KBM-7 (cell line): ENCODE measurements around the gene SBF2.
A peak's percentile ranks its signal among the peaks of the same experiment; 100 is the strongest.

Experiments used
- DNase-seq: peaks from one replicate; pipeline ENCODE4 v3.0.0-alpha.2; 2015
- in situ Hi-C: fragments of 300-500 bp; cut with MboI; formaldehyde crosslinking; loops from 2 replicates; pipeline ENCODE4 v1.14.3; 2020; ENCODE audit warnings: low sequenced_read_pairs, low pct_unique_long_range_greater_than_20kb, mixed read lengths

SBF2 gene

DNA sequence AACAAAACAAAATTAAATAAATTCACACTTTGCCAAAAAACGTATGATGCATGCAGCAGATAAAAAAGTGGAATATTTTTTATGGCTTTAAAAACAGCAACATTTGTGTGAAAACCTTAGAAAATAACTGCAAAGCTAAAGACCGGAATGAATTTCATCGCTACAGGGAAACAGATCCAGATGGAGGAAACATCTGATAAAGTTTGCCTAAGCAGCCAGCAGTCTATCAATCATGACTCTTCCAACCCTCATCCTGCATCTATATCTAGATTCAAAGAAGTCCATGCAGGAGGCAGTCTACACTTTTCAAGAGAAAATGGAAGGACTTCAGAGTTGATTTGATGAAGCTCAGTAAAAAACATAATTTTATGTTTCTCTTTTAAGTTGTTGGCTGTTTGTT lies 503.3 kb downstream of the SBF2 start:
- in situ Hi-C loops, result no loop called here
- DNase-seq, result no peak

DNA sequence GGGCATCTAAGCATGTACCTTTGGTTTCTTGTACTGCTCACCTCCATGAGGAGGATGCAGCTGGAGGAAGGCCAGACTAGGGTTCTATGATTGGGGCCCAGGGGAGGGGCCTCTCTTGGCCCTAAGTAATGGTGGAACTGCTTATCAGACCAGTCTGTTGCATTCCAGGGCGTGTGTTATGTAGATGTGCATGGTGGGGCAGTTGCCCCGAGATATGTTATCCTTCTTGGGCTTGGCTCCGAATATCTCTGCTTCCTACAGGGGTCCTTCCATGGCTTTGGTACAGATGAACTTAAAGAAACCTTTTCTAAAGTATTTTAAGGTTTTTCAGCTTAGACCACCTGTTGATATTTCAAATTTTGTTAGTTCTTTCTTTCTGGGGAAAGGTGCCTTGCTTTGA lies 504.1 kb downstream of the SBF2 start:
- DNase-seq, result no peak
- in situ Hi-C loops, result no loop called here

DNA sequence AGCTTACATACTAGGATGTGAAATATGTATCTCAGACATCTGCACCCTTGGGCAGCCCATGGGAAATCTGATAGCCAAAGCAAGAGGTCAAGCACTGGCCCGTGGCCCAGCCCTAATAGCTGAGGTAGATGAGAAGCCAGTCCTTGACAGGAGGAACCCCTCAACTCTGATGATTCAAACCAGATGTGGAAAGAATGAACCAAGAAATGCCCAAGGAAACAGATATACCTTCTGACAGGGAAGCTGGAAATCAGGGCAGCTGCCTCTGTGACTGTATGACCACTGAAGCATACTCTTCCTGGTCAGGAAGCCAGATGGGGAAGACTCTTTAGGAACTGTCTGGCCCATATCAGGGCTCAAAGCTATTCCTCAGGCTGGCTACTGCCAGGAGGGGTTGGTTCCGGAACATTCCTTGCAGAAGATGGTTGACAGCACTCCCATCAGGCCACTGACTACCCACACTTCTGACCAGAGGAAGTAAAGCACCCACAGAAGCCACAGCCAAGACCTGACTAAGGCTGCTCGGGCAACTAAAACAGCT lies 506.0 kb downstream of the SBF2 start:
- in situ Hi-C loops, result no loop called here
- DNase-seq, result peak; percentile 92

DNA sequence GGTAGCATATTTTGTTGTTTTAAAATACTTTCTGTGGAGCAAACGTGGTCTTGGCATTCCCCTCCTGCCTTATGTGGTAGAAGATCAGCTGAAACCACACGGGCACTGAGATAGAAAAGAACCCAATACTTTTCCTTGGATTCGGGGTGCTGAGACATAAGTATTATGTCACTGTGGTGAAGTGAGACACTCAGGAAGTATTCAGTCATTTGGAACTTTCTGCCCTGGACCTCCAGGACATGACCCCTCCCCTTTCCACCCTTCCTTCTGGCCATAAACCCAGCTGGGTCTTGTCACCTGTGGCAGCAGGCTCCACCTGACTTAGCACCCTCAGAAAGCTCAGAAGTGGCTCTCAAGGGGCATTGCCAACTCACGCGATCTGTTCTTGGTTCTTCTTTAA lies 506.8 kb downstream of the SBF2 start:
- no peak for DNase-seq
- in situ Hi-C loops, result no loop called here

DNA sequence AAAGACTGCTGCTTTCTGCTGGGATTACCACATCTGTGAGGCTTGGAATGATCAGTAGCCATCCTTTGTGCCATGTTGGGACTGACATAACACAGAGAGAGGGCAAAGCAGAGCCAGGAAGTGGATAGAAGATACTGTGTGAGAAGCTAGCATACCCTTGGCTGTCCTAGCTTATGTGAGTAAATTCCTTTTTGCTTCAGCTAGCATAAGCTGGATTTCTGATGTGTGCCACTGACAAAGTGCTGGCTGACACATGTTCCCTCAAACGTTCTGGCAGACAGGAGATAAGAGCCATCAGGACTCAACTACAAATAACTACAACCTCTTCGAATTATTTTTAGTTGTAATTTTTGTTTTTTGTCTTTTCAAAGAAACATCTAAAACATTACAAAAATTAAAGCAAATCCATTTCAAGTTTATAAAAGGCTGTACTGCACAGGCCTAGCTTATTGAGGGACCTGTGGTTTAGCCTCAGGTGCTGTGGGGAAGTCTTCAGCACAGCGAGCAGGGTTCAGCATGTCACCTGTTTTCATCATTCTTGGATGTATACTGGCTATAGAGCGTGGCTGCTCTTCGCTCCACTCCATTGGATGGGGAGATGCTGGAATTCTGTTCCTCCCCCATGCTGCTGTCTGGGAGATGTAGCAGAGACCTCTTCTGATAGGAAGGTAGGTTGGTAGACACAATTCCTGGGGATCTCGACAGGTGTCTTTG lies 509.3 kb downstream of the SBF2 start:
- no peak for DNase-seq
- in situ Hi-C loops, result no loop called here

DNA sequence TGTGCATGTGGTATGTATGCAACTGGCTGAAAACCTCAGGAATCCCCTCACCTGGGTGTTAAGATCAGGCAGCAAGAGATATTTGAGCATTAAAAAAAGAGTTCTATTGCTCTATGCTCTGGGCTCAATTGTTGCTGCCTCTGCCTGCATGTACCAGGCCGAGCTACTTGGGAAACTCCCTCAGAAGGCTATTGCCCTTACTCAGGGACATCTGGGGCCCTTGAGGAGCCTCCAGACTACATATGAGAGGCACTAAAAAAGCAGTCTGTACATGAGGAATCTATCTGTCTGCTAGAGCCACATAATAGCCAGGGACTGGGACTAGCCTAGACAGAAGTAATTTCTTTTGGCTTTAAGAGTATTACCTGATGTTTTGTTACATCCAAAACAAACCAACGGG lies 510.0 kb downstream of the SBF2 start:
- no peak for DNase-seq
- in situ Hi-C loops, result no loop called here

DNA sequence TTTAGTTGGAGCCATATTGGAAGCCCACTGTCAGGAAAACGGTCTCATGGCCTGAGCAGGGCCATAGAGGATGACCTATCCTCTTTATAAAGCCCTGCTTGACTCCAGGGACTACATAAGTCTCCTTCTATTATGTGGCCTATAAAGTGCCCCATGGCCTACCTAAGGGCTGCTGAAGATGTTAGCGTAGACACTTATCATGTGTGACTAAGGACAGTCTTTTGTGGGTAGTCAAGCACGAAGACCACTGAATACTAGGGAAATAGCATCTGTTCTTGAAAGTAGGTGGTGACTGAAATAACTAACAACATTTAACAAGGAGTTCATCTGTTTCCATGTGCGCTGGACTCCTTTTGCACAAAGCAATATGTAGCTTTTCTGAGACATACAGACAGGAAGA lies 513.1 kb downstream of the SBF2 start:
- in situ Hi-C loops, result no loop called here
- DNase-seq, result no peak

DNA sequence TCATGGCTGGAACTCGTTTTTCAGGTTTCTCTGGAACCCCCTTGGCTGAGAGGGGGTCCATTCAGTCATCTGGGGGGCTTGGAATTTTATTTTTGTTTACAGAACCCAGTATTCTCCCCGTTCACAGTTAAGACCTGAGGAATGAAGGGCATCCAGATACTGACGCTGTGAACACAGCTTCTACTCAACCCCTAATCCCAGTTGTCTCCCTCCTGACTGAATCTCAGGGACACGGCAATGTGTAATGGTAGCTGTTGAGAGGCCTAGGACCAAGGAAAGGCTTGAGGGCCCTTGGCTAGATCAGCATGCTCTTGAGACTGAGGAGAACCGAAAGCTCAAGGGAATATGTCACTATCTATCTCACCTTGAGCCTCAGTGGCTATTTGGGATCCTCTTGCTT lies 516.5 kb downstream of the SBF2 start:
- DNase-seq, result no peak
- in situ Hi-C loops, result no loop called here

DNA sequence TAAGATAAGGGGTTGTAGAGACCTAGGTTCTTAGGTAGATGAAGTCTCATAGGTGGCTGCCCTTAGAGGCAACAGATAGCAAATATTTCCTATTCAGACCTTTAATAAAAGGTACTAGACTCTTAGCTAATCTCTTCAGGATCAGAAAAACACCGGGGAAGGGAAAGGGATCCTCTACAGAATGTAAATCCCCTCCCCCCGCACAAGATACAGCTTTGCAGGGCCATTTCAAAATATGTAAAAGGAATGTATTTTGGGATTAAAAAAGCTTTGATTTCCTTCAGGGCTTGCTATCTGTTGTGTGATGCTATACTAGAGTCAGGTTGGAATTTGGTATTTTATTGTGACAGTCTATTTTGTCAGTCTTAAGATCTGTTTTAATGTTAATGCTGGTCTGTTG lies 517.0 kb downstream of the SBF2 start:
- DNase-seq, result no peak
- in situ Hi-C loops, result no loop called here

DNA sequence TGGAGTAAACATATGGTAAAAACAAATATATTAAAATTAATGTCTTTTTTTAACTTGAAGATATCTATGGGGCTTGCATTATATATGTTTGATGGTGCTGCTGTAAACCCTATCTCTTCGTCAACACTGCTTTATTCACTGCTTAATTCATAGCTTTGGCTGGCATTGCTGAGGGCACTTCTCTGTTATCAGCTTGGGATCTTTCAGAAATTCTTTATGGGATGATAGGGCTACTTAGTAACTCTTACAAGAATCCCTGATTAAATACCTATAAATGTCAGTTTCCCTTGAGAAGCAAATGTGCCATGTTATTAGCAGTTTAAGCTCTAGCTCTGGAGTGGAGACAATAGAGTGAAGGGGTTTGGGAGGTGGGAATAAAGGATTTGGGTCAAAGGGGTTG lies 517.8 kb downstream of the SBF2 start:
- in situ Hi-C loops, result no loop called here
- DNase-seq, result no peak

DNA sequence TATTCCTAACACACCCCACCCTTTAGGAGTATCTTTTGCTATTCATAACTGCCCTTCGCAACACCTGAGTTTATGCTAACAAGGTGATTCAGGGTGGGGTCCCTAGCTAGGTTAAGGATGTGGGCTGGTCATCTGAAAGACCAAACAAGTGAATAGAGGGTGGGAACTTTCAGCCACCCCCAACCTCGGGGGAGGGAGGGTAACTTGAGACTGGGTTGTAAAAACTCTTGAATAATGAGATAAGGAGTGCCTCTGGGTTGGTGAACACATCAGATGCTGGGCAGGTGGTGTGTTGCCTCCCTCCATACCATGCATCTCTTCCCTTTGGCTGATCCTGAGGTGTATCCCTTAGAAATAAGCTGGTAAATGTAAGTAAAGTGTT lies 518.6 kb downstream of the SBF2 start:
- DNase-seq, result no peak
- in situ Hi-C loops, result no loop called here

DNA sequence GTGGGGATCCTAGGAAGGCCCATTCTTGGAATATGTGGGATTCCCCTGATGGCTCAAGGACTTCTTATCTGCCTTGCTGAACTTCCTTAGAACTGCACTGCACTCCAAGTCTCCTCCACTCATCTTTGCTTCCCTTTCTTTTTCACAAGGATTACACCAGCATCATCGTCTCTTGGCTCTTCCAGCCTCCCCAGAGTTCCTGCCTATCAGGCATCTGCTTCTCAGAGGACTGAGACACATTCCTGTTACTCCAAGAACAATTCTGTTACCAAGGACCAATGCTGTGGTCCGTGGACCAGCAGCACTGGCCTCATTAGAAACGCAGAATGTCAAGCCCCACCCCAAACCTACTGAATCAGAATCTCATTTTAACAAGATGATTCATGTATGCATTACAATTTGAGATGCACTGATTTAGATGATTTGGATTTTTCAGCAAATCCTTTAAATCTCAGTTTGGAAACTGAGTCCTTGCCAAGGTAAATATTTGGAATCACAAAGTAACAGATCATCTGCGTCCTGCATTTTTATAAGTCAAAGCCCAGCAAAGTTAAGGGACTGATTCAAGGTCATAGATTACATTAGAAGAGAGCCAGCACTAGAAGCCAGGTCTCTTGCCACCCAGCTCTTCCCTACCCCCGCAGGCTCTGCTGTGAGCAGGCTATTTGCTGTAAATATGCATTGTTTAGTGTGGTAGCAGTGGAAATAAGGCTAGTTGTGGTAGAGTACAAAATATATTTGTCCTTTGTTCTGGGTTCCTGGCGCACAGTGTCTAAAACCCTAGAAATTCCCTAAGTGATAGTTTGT lies 519.2 kb downstream of the SBF2 start:
- in situ Hi-C loops, result loop anchor here (25.0 kb wide), 2 partner anchors 188 to 538 kb away; partner anchors contain the start of gene ADM
- DNase-seq, result no peak

DNA sequence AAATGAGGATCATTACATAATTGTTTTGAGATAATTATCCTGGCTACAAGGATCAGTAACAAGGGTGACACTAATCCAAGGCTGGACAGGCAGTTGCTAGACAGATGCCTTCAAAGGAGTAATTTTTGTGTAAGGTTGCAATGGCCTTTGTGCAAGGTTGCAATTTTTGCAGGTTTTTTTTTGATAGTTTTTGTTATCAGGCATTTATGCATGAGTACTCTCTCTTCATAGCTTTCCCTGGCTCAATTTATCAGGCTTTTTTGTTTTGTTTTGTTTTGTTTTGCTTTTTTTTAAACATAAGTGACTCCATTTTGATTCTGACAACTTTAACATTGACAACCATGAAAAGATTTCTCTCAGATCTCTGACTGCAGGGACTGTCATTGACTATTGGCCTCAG lies 519.9 kb downstream of the SBF2 start:
- in situ Hi-C loops, result loop anchor here (25.0 kb wide), 2 partner anchors 188 to 538 kb away; partner anchors contain the start of gene ADM
- DNase-seq, result no peak

DNA sequence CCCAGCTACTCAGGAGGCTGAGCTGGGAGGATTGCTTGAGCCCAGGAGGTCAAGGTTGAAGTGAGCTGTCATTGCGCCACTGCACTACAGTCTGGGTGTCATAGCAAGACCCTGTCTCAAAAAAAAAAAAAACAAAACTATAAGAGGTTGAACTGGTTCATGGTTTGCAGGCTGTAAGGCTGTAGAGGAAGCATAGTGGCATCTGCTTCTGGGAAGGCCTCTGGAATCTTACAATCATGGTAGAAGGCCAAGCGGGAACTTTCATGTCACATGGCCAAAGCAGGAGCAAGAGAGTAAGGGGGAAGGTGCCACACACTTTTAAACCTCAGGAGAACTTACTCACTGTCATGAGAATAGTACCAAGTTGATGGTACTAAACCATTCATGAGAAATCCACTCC lies 520.5 kb downstream of the SBF2 start:
- DNase-seq, result no peak
- in situ Hi-C loops, result loop anchor here (25.0 kb wide), 2 partner anchors 189 to 539 kb away; partner anchors contain the start of gene ADM

DNA sequence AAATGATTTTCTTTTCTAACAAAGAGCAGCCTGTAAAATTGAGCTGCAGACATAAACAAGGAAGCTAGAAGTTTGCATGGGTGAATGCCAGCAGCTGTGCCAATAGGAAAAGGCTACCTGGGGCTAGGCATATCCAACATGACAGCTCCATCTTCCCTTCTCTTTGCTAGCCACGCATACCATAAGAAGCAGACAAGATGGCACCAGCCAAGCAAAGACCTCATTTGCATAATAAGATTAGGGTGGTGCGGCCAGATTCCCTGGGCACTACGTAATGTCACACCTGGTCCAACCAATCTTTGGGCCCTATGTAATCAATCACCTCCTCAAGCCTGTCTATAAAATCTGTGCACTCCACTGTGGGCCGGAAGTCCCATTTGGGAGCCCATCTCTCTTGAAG lies 521.8 kb downstream of the SBF2 start:
- in situ Hi-C loops, result loop anchor here (25.0 kb wide), 2 partner anchors 190 to 540 kb away; partner anchors contain the start of gene ADM
- no peak for DNase-seq

DNA sequence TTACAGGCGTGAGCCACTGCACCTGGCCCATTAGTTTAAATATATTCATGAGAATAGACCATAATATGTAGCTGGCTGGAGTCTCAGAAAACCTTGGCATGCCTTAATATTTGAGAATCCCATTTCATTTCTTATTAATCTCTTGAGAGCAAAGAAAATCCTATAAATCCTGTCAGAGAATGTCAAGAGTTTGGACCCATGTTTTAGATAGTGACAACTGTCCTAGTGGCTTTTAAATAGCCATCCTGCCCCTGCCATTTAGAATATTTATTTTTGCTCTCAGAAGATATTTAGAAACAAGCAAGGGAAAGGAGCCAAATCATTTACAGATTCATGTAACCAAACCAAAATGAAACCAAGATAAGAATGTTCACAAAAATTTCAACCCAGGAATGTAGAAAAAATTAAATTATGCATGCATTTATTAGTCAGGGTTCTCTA lies 522.9 kb downstream of the SBF2 start:
- no peak for DNase-seq
- in situ Hi-C loops, result loop anchor here (25.0 kb wide), 2 partner anchors 191 to 541 kb away; partner anchors contain the start of gene ADM

DNA sequence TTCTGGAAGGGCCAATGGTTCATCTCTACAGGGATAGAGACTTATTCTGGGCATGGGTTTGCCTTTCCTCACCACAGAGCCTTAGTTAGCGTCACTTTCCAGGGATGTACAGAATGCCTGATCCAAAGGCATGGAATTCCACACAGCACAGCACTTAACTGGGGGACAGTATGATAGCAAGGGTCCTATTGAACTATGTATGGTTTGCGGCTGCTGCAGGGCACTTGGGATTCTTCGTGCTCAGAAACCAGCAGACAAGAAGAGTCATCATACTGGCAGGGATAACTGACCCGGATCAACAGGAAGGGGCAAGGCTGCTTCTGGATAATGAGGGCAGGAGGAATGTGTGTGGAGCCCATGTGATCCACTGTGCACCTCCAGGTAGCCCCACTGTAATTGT lies 524.4 kb downstream of the SBF2 start:
- no peak for DNase-seq
- in situ Hi-C loops, result loop anchor here (25.0 kb wide), 2 partner anchors 193 to 543 kb away; partner anchors contain the start of gene ADM

DNA sequence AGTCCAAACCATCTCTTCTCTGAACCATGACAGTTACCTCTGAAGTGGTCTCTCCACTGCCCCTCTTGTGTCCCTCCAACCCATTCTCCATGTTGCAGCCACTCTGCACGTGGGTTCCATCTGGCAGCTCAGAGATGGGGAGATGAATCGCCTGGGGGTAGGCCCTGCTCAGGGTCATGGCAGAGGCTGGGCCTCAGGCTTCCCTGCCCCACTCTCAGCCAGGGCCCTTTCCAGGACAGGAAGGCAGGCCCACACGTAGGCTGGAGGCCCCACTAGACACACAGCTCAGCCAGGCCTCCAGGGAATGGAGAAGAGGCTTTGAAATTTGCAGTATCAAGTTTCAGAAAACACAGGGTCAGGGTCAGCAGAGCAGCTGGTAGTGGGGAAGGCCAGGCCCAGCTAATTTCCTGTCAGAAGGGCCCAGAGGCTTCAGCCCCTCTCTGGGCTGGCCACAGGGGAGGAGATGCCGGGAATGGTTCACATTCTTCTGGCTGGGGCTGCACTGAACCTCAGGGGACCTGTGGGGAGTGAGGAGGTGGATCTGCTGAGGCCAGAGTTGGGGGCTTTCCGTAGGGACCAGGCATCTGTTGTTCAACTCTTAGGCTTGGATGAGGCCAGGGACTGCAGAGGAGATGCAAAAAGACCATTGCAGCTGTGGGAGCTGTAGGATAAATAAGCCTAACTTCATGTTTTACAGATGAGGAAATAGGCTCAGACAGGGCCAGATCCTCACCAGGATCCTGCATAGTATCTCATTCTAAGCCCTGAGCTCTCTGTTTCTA lies 528.5 kb downstream of the SBF2 start:
- DNase-seq, result no peak

DNA sequence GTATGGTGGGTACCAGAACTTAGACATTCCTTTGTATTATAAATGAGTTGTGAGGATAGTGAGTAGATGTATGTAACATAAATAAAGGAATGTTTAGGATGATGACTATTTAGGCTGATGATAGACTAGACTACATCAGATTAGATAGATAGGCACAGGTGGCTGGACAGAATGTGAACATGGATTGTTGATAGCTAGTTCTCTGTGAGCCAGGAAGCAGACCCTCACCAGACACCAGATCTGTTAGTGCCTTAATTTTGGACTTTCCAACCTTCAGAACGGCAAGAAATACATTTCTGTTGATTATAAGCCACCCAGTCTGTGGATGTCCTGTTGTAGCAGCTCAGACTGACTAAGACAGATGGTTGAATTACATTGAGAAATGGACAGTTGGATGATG lies 530.7 kb downstream of the SBF2 start:
- DNase-seq, result no peak
- in situ Hi-C loops, result loop anchor here (25.0 kb wide), 2 partner anchors 199 to 549 kb away; partner anchors contain the start of gene ADM

More for the DNA sequence above, 528.5 kb downstream of the SBF2 start:
- in situ Hi-C loops, result loop anchor here (25.0 kb wide), 2 partner anchors 197 to 547 kb away; partner anchors contain the start of gene ADM
